ENCODE measurements around the gene KRTAP4-4.
"Not testable (repeated sequence)": the region's sequence is repeated elsewhere in the genome, so short reads cannot be mapped to it uniquely, and the experiment has no call there.

Gene KRTAP4-4

GRCh38 chr17:41171886-41172285 lies 11.3 kb upstream of the KRTAP4-4 start:
- Mint-ChIP-seq H3K27ac (ENCODE audit: low read depth) (no peak overlapping the region), H3K9me3 (no peaks in the 10 kb centered on the region), H3K27me3 (peaks cover 21% of the 10 kb centered on the region), H3K4me3 (no peak overlapping the region), H3K4me1 (peaks cover 5% of the 10 kb centered on the region), H3K36me3 (ENCODE audit: insufficient read depth) (peaks cover 2% of the 10 kb centered on the region)
- DNase-seq (ENCODE audit: low spot score in 2 of 2), result no peak
- no peak for ATAC-seq (replicated peaks; ENCODE audit: extremely low read depth, poor library complexity, severe bottlenecking)

GRCh38 chr17:41168121-41168520 lies 7.6 kb upstream of the KRTAP4-4 start, which contains the start of gene KRTAP4-3:
Gene KRTAP4-3, minus strand, starts transcription at chr17:41168221. Its CDS starts 49 bp downstream, at chr17:41168172.
- Mint-ChIP-seq H3K36me3 (ENCODE audit: insufficient read depth) (peaks cover 2% of the 10 kb centered on the region), H3K9me3 (no peaks in the 10 kb centered on the region), H3K4me3 (no peak within 1 kb of the TSS), H3K4me1 (no peaks in the 10 kb centered on the region), H3K27me3 (peaks cover 18% of the 10 kb centered on the region), H3K27ac (ENCODE audit: low read depth) (no peak within 1 kb of the TSS)
- DNase-seq (ENCODE audit: low spot score in 2 of 2), result no peak
- ATAC-seq (replicated peaks; ENCODE audit: extremely low read depth, poor library complexity, severe bottlenecking), result no peak

DNA sequence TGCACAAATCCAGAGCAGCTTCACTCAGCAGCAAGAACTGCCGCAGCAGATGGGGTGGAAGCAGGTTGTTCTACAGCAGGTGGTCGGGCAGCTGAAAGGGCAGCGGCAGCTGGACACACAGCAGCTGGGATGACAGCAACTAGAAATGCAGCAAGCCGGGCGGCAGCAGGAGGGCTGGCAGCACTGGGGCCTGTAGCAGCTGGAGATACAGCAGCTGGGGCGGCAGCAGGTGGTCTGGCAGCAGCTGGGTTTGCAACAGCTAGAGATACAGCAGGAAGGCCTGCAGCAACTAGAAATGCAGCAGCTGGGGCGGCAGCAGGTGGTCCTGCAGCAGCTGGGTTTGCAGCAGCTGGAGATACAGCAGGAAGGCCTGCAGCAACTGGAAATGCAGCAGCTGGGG lies 7.0 kb upstream of the KRTAP4-4 start:
- no peak overlapping the region for H3K4me3 Mint-ChIP-seq
- no peak for ATAC-seq (replicated peaks; ENCODE audit: extremely low read depth, poor library complexity, severe bottlenecking)
- H3K9me3 Mint-ChIP-seq, result no peaks in the 10 kb centered on the region
- peaks cover 2% of the 10 kb centered on the region for H3K36me3 Mint-ChIP-seq (ENCODE audit: insufficient read depth)
- no peak overlapping the region for H3K27ac Mint-ChIP-seq (ENCODE audit: low read depth)
- peaks cover 17% of the 10 kb centered on the region for H3K27me3 Mint-ChIP-seq
- no peak for DNase-seq (ENCODE audit: low spot score in 2 of 2)
- no peaks in the 10 kb centered on the region for H3K4me1 Mint-ChIP-seq

DNA sequence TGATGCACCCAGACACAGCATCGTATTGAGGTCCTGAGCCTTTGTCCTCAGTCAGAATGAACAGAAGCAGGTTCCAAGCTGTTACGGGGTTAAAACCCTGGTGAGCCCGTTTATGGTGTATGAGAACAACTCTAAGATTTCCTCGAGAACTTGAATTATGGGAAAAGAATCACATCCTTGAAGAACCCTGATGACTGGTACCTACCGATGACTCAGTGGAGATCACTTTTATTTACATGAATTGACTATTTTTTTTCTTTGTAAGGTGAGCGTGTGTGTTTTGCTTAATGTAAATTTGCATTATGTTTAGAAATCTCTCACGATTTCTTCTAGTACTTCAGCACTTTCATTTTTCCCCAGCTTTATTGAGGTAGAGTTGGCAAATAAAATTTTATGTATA lies 3.3 kb upstream of the KRTAP4-4 start:
- no peaks in the 10 kb centered on the region for H3K9me3 Mint-ChIP-seq
- no peak overlapping the region for H3K4me3 Mint-ChIP-seq
- H3K36me3 Mint-ChIP-seq (ENCODE audit: insufficient read depth), result no peaks in the 10 kb centered on the region
- H3K27me3 Mint-ChIP-seq, result peaks cover 22% of the 10 kb centered on the region
- no peak overlapping the region for H3K27ac Mint-ChIP-seq (ENCODE audit: low read depth)
- H3K4me1 Mint-ChIP-seq, result no peaks in the 10 kb centered on the region
- ATAC-seq (replicated peaks; ENCODE audit: extremely low read depth, poor library complexity, severe bottlenecking) (no peak), DNase-seq (ENCODE audit: low spot score in 2 of 2) (no peak)

- not testable (repeated sequence) for ATAC-seq (replicated peaks; ENCODE audit: extremely low read depth, poor library complexity, severe bottlenecking); DNase-seq (ENCODE audit: low spot score in 2 of 2); H3K4me1 Mint-ChIP-seq; H3K36me3 Mint-ChIP-seq (ENCODE audit: insufficient read depth); H3K27ac Mint-ChIP-seq (ENCODE audit: low read depth); H3K9me3 Mint-ChIP-seq; H3K4me3 Mint-ChIP-seq
- H3K27me3 Mint-ChIP-seq, result peaks cover 54% of the 10 kb centered on the region
Measured at GRCh38 chr17:41160190-41160589, 358 bp downstream of the KRTAP4-4 start.

GRCh38 chr17:41153856-41154255 lies 6.7 kb downstream of the KRTAP4-4 start:
- no peaks in the 10 kb centered on the region for H3K9me3 Mint-ChIP-seq
- no peak overlapping the region for H3K27ac Mint-ChIP-seq (ENCODE audit: low read depth)
- no peak overlapping the region for H3K4me3 Mint-ChIP-seq
- H3K27me3 Mint-ChIP-seq, result peaks cover 58% of the 10 kb centered on the region
- DNase-seq (ENCODE audit: low spot score in 2 of 2) (no peak), ATAC-seq (replicated peaks; ENCODE audit: extremely low read depth, poor library complexity, severe bottlenecking) (no peak)
- H3K36me3 Mint-ChIP-seq (ENCODE audit: insufficient read depth), result no peaks in the 10 kb centered on the region
- no peaks in the 10 kb centered on the region for H3K4me1 Mint-ChIP-seq

DNA sequence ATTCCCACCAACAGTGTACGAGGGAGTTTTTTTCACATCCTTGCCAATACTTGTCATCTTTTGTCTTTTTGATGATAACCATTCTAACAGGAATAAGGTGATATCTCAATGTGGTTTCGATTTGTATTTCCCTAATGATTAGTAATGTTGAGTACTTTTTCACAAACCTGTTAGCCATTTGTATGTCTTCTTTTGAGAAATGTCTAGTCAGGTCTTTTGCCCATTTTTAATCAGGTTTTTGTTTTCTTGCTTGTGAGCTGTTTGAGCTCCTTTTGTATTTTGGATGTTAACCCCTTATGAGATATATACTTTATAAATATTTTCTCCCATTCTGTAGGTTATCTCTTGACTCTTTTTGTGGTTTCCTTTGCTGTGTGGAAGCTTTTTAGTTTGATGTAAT lies 9.0 kb downstream of the KRTAP4-4 start:
- DNase-seq (ENCODE audit: low spot score in 2 of 2) (no peak), ATAC-seq (replicated peaks; ENCODE audit: extremely low read depth, poor library complexity, severe bottlenecking) (no peak)
- peaks cover 42% of the 10 kb centered on the region for H3K27me3 Mint-ChIP-seq
- no peak overlapping the region for H3K27ac Mint-ChIP-seq (ENCODE audit: low read depth)
- no peaks in the 10 kb centered on the region for H3K36me3 Mint-ChIP-seq (ENCODE audit: insufficient read depth)
- no peaks in the 10 kb centered on the region for H3K4me1 Mint-ChIP-seq
- no peaks in the 10 kb centered on the region for H3K9me3 Mint-ChIP-seq
- no peak overlapping the region for H3K4me3 Mint-ChIP-seq

- no peak overlapping the region for H3K27ac Mint-ChIP-seq (ENCODE audit: low read depth)
- no peaks in the 10 kb centered on the region for H3K4me1 Mint-ChIP-seq
- DNase-seq (ENCODE audit: low spot score in 2 of 2) (no peak), ATAC-seq (replicated peaks; ENCODE audit: extremely low read depth, poor library complexity, severe bottlenecking) (no peak)
- no peaks in the 10 kb centered on the region for H3K9me3 Mint-ChIP-seq
- H3K4me3 Mint-ChIP-seq, result no peak overlapping the region
- peaks cover 28% of the 10 kb centered on the region for H3K27me3 Mint-ChIP-seq
- H3K36me3 Mint-ChIP-seq (ENCODE audit: insufficient read depth), result no peaks in the 10 kb centered on the region
Measured at GRCh38 chr17:41150026-41150425, 10.5 kb downstream of the KRTAP4-4 start.

- peaks cover 24% of the 10 kb centered on the region for H3K27me3 Mint-ChIP-seq
- no peaks in the 10 kb centered on the region for H3K36me3 Mint-ChIP-seq (ENCODE audit: insufficient read depth)
- no peaks in the 10 kb centered on the region for H3K9me3 Mint-ChIP-seq
- ATAC-seq (replicated peaks; ENCODE audit: extremely low read depth, poor library complexity, severe bottlenecking) (no peak), DNase-seq (ENCODE audit: low spot score in 2 of 2) (no peak)
- H3K4me3 Mint-ChIP-seq, result no peak within 1 kb of the TSS
- H3K27ac Mint-ChIP-seq (ENCODE audit: low read depth), result peak within 1 kb of the TSS; percentile 14
- H3K4me1 Mint-ChIP-seq, result no peaks in the 10 kb centered on the region
Measured at GRCh38 chr17:41149652-41149985, 10.9 kb downstream of the KRTAP4-4 start, which contains the start of gene KRTAP4-5. Gene KRTAP4-5, minus strand, starts transcription at chr17:41149825. Its CDS starts 58 bp downstream, at chr17:41149767.

GRCh38 chr17:41148971-41149651 lies 11.4 kb downstream of the KRTAP4-4 start:
- not testable (repeated sequence) for DNase-seq (ENCODE audit: low spot score in 2 of 2)

DNA sequence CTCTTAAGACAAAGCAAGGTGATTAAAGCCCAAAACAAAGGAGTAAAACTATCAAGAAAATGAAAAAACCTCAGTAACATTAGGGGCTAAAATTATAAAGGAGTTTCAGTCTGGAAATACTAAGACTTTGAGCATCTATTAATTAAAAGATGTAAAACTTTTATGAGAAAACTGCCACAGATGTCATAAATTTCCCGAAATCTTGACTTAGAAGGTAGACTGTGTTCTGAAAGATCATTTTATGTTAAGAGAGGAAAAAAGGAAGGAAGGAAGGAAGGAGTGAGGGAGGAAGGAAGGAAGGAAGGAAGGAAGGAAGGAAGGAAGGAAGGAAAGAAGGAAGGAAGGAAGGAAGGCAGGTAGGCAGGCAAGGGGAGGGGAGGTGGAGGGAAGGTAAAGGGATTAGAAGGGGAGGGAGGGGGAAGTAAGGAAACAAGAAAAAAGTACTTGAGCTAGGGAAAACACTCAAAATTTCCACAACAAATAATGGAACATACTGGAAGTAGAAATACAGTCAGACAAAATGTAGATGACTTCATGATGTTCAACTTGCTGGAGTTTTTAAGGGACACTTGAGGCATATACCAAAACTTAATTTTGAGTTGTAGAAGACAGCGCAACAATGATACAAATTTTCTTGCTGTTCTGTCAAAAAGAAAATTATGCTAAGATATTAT lies 12.9 kb downstream of the KRTAP4-4 start:
- Mint-ChIP-seq H3K9me3 (peaks cover 12% of the 10 kb centered on the region), H3K36me3 (ENCODE audit: insufficient read depth) (no peaks in the 10 kb centered on the region), H3K27me3 (peaks cover 12% of the 10 kb centered on the region), H3K4me3 (no peak overlapping the region), H3K4me1 (no peaks in the 10 kb centered on the region), H3K27ac (ENCODE audit: low read depth) (no peak overlapping the region)
- no peak for ATAC-seq (replicated peaks; ENCODE audit: extremely low read depth, poor library complexity, severe bottlenecking)
- DNase-seq (ENCODE audit: low spot score in 2 of 2), result no peak

More at GRCh38 chr17:41148971-41149651, 11.4 kb downstream of the KRTAP4-4 start:
- not testable (repeated sequence) for H3K9me3 Mint-ChIP-seq; ATAC-seq (replicated peaks; ENCODE audit: extremely low read depth, poor library complexity, severe bottlenecking); H3K36me3 Mint-ChIP-seq (ENCODE audit: insufficient read depth); H3K4me3 Mint-ChIP-seq; H3K4me1 Mint-ChIP-seq
- peaks cover 19% of the 10 kb centered on the region for H3K27me3 Mint-ChIP-seq
- H3K27ac Mint-ChIP-seq (ENCODE audit: low read depth), result peak overlapping the region; percentile 14

DNA sequence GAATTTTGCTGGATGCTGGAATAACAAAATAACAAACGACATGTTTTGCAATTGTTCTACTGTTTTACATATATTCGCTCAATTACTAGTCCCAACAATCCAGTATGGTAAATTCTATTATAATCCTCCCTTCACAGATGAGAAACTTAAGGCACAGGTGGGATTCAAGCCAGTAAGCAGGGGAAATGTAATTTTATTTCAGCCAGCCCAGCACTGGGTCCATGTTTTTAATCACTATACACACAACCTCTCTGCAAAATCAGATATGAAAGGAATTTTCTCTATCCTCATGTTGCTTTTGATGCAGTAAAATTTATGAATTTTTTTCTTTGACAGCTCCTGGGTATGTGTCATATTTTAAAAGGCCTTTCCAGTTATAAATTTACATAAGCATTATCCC lies 15.3 kb downstream of the KRTAP4-4 start:
- H3K27ac Mint-ChIP-seq (ENCODE audit: low read depth), result no peak overlapping the region
- H3K9me3 Mint-ChIP-seq, result peaks cover 20% of the 10 kb centered on the region

GRCh38 chr17:41144846-41145245 lies 15.7 kb downstream of the KRTAP4-4 start:
- DNase-seq (ENCODE audit: low spot score in 2 of 2) (no peak), ATAC-seq (replicated peaks; ENCODE audit: extremely low read depth, poor library complexity, severe bottlenecking) (no peak)
- Mint-ChIP-seq H3K27me3 (peaks cover 17% of the 10 kb centered on the region), H3K36me3 (ENCODE audit: insufficient read depth) (no peaks in the 10 kb centered on the region), H3K4me1 (no peaks in the 10 kb centered on the region), H3K4me3 (no peak overlapping the region), H3K9me3 (peaks cover 21% of the 10 kb centered on the region), H3K27ac (ENCODE audit: low read depth) (no peak overlapping the region)

More for the DNA sequence above, 15.3 kb downstream of the KRTAP4-4 start:
- no peak overlapping the region for H3K4me3 Mint-ChIP-seq
- no peak for ATAC-seq (replicated peaks; ENCODE audit: extremely low read depth, poor library complexity, severe bottlenecking)
- peaks cover 17% of the 10 kb centered on the region for H3K27me3 Mint-ChIP-seq
- no peaks in the 10 kb centered on the region for H3K36me3 Mint-ChIP-seq (ENCODE audit: insufficient read depth)
- no peaks in the 10 kb centered on the region for H3K4me1 Mint-ChIP-seq
- DNase-seq (ENCODE audit: low spot score in 2 of 2), result no peak
